Thyroid gland (tissue), 4 donors: Measurements from ENCODE around the gene CRY1. TPM values are rescaled to one million over a fixed set of nuclear protein-coding genes. Genes with fewer than 3 reads are reported as not detected.

Experiments
- DNase-seq, 2 donors: peaks; one replicate each; pipeline ENCODE4 v3.0.0-alpha.2; 2019
- H3K27ac ChIP-seq, 3 donors: fragments of 200-600 bp; sonication (generic); 1 replicate in 2 of 3; 2 replicates in 1 of 3; pipeline ENCODE4 v1.5.1; 2016 to 2019; ENCODE audit warnings: mild to moderate bottlenecking in 1 of 3, moderate library complexity in 1 of 3
- H3K27me3 ChIP-seq: fragments of 200-600 bp; sonication (generic); one replicate; pipeline ENCODE4 v1.5.1; 2019
- H3K36me3 ChIP-seq, 2 donors: fragments of 200-600 bp; sonication (generic); one replicate each; pipeline ENCODE4 v1.5.1; 2016 to 2019
- H3K4me1 ChIP-seq, 2 donors: fragments of 200-600 bp; sonication (generic); one replicate each; pipeline ENCODE4 v1.5.1; 2017 to 2019
- H3K4me3 ChIP-seq, 3 donors: fragments of 200-600 bp; sonication (generic); replicated peaks in 1 of 3; 1 replicate in 2 of 3; 2 replicates in 1 of 3; pipeline ENCODE4 v1.5.1; 2016; ENCODE audit warnings: mild to moderate bottlenecking in 1 of 3
- H3K9me3 ChIP-seq: fragments of 200-600 bp; sonication (generic); one replicate; pipeline ENCODE4 v1.5.1; 2017
- POLR2A ChIP-seq, 2 donors: fragments of 450-650 bp; IDR thresholded peaks; one replicate each; pipeline ENCODE4 v1.6.1; 2017; ENCODE audit warnings: antibody characterized with exemption in 2 of 2, mild to moderate bottlenecking in 2 of 2, moderate library complexity in 1 of 2
- WGBS, 2 donors: methylation state at CpG; one replicate each; pipeline ENCODE4 v1.1.5; 2017; 5-methylcytosine and 5-hydroxymethylcytosine counted together
- intact Hi-C: fragments of 100-400 bp; cut with DNase I; formaldehyde crosslinking; loops from one replicate; pipeline ENCODE4 v1.15.1; 2023
- total RNA-seq, 4 donors: library from RNA; depleted of rRNA; stranded (reverse); fragments of >200 nt; gene quantifications; one replicate each; pipeline ENCODE4 v1.2.3, GENCODE V29; 2016
- TF ChIP-seq, protein P1 (sequence below), 6 experiments: fragments of 200-600 bp in 3 of 6; fragments of 450-650 bp in 3 of 6; sonication (generic) in 3 of 6; IDR thresholded peaks; one replicate each; pipeline ENCODE4 v1.5.1; 2016 to 2019; ENCODE audit warnings: antibody characterized with exemption in 6 of 6, mild to moderate bottlenecking in 2 of 6, inconsistent platforms in 1 of 6, moderate library complexity in 1 of 6

The CRY1 gene
- total RNA-seq, 4 donors from 2014 or later = 53.3 to 68.8 (median 61.7) TPM

GRCh38 chr12:106962286-106962685, 131.1 kb downstream of the CRY1 start:
- Histone ChIP-seq H3K27me3 (no peaks in the 10 kb centered on the region), H3K27ac (no peak overlapping the region), H3K4me3 (no peak overlapping the region), H3K4me1 (peaks cover 11 to 27% of the 10 kb centered on the region in 2 donors), H3K9me3 (no peaks in the 10 kb centered on the region), H3K36me3 (peaks cover 3 to 5% of the 10 kb centered on the region in 2 donors)
- DNase-seq = no peak
- 94 to 95% methylated on average over 3 of the region's 3 CpGs for WGBS, 2 donors
- TF ChIP-seq, protein P1, sequence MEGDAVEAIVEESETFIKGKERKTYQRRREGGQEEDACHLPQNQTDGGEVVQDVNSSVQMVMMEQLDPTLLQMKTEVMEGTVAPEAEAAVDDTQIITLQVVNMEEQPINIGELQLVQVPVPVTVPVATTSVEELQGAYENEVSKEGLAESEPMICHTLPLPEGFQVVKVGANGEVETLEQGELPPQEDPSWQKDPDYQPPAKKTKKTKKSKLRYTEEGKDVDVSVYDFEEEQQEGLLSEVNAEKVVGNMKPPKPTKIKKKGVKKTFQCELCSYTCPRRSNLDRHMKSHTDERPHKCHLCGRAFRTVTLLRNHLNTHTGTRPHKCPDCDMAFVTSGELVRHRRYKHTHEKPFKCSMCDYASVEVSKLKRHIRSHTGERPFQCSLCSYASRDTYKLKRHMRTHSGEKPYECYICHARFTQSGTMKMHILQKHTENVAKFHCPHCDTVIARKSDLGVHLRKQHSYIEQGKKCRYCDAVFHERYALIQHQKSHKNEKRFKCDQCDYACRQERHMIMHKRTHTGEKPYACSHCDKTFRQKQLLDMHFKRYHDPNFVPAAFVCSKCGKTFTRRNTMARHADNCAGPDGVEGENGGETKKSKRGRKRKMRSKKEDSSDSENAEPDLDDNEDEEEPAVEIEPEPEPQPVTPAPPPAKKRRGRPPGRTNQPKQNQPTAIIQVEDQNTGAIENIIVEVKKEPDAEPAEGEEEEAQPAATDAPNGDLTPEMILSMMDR (IDR thresholded peaks at IDR 0.05) = no peak
- TF ChIP-seq POLR2A (IDR thresholded peaks at IDR 0.05) = no peak
- intact Hi-C loops = no loop called here

GRCh38 chr12:106960443-106960842, 132.9 kb downstream of the CRY1 start:
- Histone ChIP-seq H3K9me3 (no peaks in the 10 kb centered on the region), H3K4me1 (peaks cover 13 to 27% of the 10 kb centered on the region in 2 donors), H3K27ac (no peak overlapping the region), H3K27me3 (no peaks in the 10 kb centered on the region), H3K4me3 (no peak overlapping the region), H3K36me3 (peaks cover 0 to 4% of the 10 kb centered on the region in 2 donors)
- intact Hi-C loops = no loop called here
- DNase-seq = no peak
- no peak for TF ChIP-seq POLR2A (IDR thresholded peaks at IDR 0.05)
- TF ChIP-seq, protein P1 (IDR thresholded peaks at IDR 0.05) = no peak
- 92 to 95% methylated on average over 3 of the region's 3 CpGs for WGBS, 2 donors

GRCh38 chr12:106957583-106957982, 135.8 kb downstream of the CRY1 start:
- Histone ChIP-seq H3K4me3 (peak overlapping the region in 2 of 3 donors; percentile 92 to 99), H3K4me1 (peaks cover 18 to 32% of the 10 kb centered on the region in 2 donors), H3K27ac (no peak overlapping the region), H3K36me3 (peaks cover 0 to 4% of the 10 kb centered on the region in 2 donors), H3K9me3 (no peaks in the 10 kb centered on the region), H3K27me3 (no peaks in the 10 kb centered on the region)
- no peak for DNase-seq
- TF ChIP-seq POLR2A (IDR thresholded peaks at IDR 0.05) = no peak
- TF ChIP-seq, protein P1 (IDR thresholded peaks at IDR 0.05) = no peak
- WGBS, 2 donors = 13 to 37% methylated on average over 1 of the region's 1 CpG
- intact Hi-C loops = loop anchor here (5.0 kb wide), 1 partner anchor 140 kb away; no protein-coding TSS in a partner anchor

DNA sequence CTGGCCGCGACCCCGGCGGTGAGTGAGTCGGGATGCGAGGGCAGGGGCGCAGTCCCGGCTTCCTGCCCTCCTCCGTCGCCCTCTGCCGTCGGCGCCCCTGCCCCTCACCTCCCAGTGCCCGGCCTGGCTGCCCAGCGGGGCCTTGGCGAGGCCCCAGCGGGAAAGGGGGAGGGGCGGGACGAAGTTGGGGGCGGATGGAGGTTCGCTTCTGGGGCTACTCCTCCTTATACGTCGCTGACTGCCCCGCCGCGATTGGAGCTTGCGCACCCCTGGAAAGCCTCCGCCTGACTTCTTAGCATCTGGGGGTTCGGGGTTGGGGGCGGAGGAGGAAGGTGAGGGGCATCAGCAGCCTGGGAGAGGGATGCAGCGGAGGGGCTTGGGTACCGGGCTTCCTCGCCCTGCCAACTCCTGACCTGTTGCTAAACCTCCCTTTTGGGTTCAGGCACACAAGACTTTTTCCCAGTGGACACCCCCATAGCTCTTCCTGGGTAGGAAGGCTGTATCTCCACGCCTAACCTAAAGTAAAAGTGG, 137.2 kb downstream of the CRY1 start:
- 0 to 3% methylated on average over 2 to 6 of the region's 34 CpGs for WGBS, 2 donors
- H3K27me3 ChIP-seq = no peaks in the 10 kb centered on the region
- peak; percentile 64 to 69 for DNase-seq
- peak overlapping the region; percentile 16 to 99 (median 92) for H3K4me3 ChIP-seq
- TF ChIP-seq, protein P1 (IDR thresholded peaks at IDR 0.05) = peak in 1 of 6 experiments; percentile 23
- TF ChIP-seq POLR2A (IDR thresholded peaks at IDR 0.05) = no peak
- peak overlapping the region; percentile 81 to 100 (median 97) for H3K27ac ChIP-seq
- intact Hi-C loops = loop anchor here (5.0 kb wide), 1 partner anchor 141 kb away; no protein-coding TSS in a partner anchor
- no peaks in the 10 kb centered on the region for H3K9me3 ChIP-seq
- H3K4me1 ChIP-seq = peaks cover 18 to 28% of the 10 kb centered on the region in 2 donors
- peaks cover 0 to 4% of the 10 kb centered on the region in 2 donors for H3K36me3 ChIP-seq

- Histone ChIP-seq H3K4me1 (peaks cover 18 to 28% of the 10 kb centered on the region in 2 donors), H3K4me3 (peak within 1 kb of the TSS; percentile 16 to 99 (median 92)), H3K27ac (peak within 1 kb of the TSS; percentile 81 to 100 (median 97)), H3K27me3 (no peaks in the 10 kb centered on the region), H3K9me3 (no peaks in the 10 kb centered on the region), H3K36me3 (peaks cover 0 to 4% of the 10 kb centered on the region in 2 donors)
- WGBS, 2 donors = 0 to 1% methylated on average over 7 to 35 of the region's 88 CpGs
- TF ChIP-seq, protein P1 (IDR thresholded peaks at IDR 0.05) = peak in 1 of 6 experiments; percentile 13
- peak; percentile 94 to 97 for TF ChIP-seq POLR2A (IDR thresholded peaks at IDR 0.05)
- peak; percentile 93 to 94 for DNase-seq
- intact Hi-C loops = loop anchor here (5.0 kb wide), 1 partner anchor 142 kb away; no protein-coding TSS in a partner anchor
Observed at GRCh38 chr12:106955377-106956047, 137.8 kb downstream of the CRY1 start, which contains the start of gene TMEM263. TMEM263 (plus strand) TSS chr12:106955907; CDS start chr12:106967117, 11,210 bp downstream.
